ENCODE results near the gene MRPL22. TPM values are rescaled to one million over a fixed set of nuclear protein-coding genes. Genes with fewer than 3 reads are reported as not detected.
A peak's percentile ranks its signal among the peaks of the same experiment; 100 is the strongest.

MRPL22 gene
- total and polyA plus RNA-seq, 4 donors, result 26.9 to 88.0 (median 37.6) TPM

GRCh38 chr5:154944716-154945115 is 3.8 kb downstream of the MRPL22 start:
- H3K9me3 ChIP-seq (ENCODE audit: control insufficient read depth in 4 of 4, insufficient read depth in 3 of 4, low read length in 3 of 4), result no peaks in the 10 kb centered on the region
- no peaks in the 10 kb centered on the region for H3K27me3 ChIP-seq (ENCODE audit: control insufficient read depth in 3 of 3, insufficient read depth in 3 of 3, low read length in 2 of 3)
- no peak overlapping the region for H3K4me3 ChIP-seq
- no peak overlapping the region for H3K27ac ChIP-seq (ENCODE audit: low read depth in 1 of 2, low read length in 1 of 2)
- ATAC-seq (ENCODE audit: insufficient read depth, low FRiP score), result no peak
- TF ChIP-seq CTCF (IDR thresholded peaks at IDR 0.05; ENCODE audit: control extremely low read depth, extremely low read depth), result no peak
- peaks cover 0 to 5% (median 2%) of the 10 kb centered on the region in 4 donors for H3K36me3 ChIP-seq (ENCODE audit: control insufficient read depth in 4 of 4, insufficient read depth in 4 of 4, low read length in 4 of 4)
- DNase-seq, result no peak
- H3K4me1 ChIP-seq (ENCODE audit: control insufficient read depth in 5 of 5, insufficient read depth in 5 of 5, low read length in 5 of 5), result peaks cover 0 to 20% (median 5%) of the 10 kb centered on the region in 5 donors
- no peak overlapping the region for H3K9ac ChIP-seq (ENCODE audit: insufficient read depth in 1 of 2, low read length in 2 of 2)

GRCh38 chr5:154945695-154946301 is 4.9 kb downstream of the MRPL22 start:
- Histone ChIP-seq H3K4me1 (ENCODE audit: control insufficient read depth in 5 of 5, insufficient read depth in 5 of 5, low read length in 5 of 5) (peaks cover 0 to 16% (median 5%) of the 10 kb centered on the region in 5 donors), H3K9ac (ENCODE audit: insufficient read depth in 1 of 2, low read length in 2 of 2) (no peak overlapping the region), H3K4me3 (no peak overlapping the region), H3K36me3 (ENCODE audit: control insufficient read depth in 4 of 4, insufficient read depth in 4 of 4, low read length in 4 of 4) (peaks cover 0 to 10% (median 4%) of the 10 kb centered on the region in 4 donors), H3K27ac (ENCODE audit: low read depth in 1 of 2, low read length in 1 of 2) (no peak overlapping the region), H3K9me3 (ENCODE audit: control insufficient read depth in 4 of 4, insufficient read depth in 3 of 4, low read length in 3 of 4) (no peaks in the 10 kb centered on the region), H3K27me3 (ENCODE audit: control insufficient read depth in 3 of 3, insufficient read depth in 3 of 3, low read length in 2 of 3) (no peaks in the 10 kb centered on the region)
- ATAC-seq (ENCODE audit: insufficient read depth, low FRiP score) (no peak), DNase-seq (peak in 2 of 3 donors; percentile 23 to 38)
- WGBS, 2 donors, result 96 to 99% methylated on average over 2 of the region's 2 CpGs
- TF ChIP-seq CTCF (IDR thresholded peaks at IDR 0.05; ENCODE audit: control extremely low read depth, extremely low read depth), result peak; percentile 33

- H3K9ac ChIP-seq (ENCODE audit: insufficient read depth in 1 of 2, low read length in 2 of 2), result no peak overlapping the region
- 89 to 92% methylated on average over 6 of the region's 6 CpGs for WGBS, 2 donors
- no peaks in the 10 kb centered on the region for H3K9me3 ChIP-seq (ENCODE audit: control insufficient read depth in 4 of 4, insufficient read depth in 3 of 4, low read length in 3 of 4)
- H3K27ac ChIP-seq (ENCODE audit: low read depth in 1 of 2, low read length in 1 of 2), result no peak overlapping the region
- H3K36me3 ChIP-seq (ENCODE audit: control insufficient read depth in 4 of 4, insufficient read depth in 4 of 4, low read length in 4 of 4), result peaks cover 0 to 10% (median 4%) of the 10 kb centered on the region in 4 donors
- peaks cover 0 to 5% (median 2%) of the 10 kb centered on the region in 5 donors for H3K4me1 ChIP-seq (ENCODE audit: control insufficient read depth in 5 of 5, insufficient read depth in 5 of 5, low read length in 5 of 5)
- ATAC-seq (ENCODE audit: insufficient read depth, low FRiP score) (no peak), DNase-seq (no peak)
- no peak overlapping the region for H3K4me3 ChIP-seq
- TF ChIP-seq CTCF (IDR thresholded peaks at IDR 0.05; ENCODE audit: control extremely low read depth, extremely low read depth), result no peak
- no peaks in the 10 kb centered on the region for H3K27me3 ChIP-seq (ENCODE audit: control insufficient read depth in 3 of 3, insufficient read depth in 3 of 3, low read length in 2 of 3)
Observed at GRCh38 chr5:154947778-154948177, 6.9 kb downstream of the MRPL22 start.

GRCh38 chr5:154948313-154948712 is 7.4 kb downstream of the MRPL22 start:
- H3K36me3 ChIP-seq (ENCODE audit: control insufficient read depth in 4 of 4, insufficient read depth in 4 of 4, low read length in 4 of 4), result peaks cover 0 to 10% (median 4%) of the 10 kb centered on the region in 4 donors
- TF ChIP-seq CTCF (IDR thresholded peaks at IDR 0.05; ENCODE audit: control extremely low read depth, extremely low read depth), result no peak
- no peak overlapping the region for H3K27ac ChIP-seq (ENCODE audit: low read depth in 1 of 2, low read length in 1 of 2)
- no peaks in the 10 kb centered on the region for H3K27me3 ChIP-seq (ENCODE audit: control insufficient read depth in 3 of 3, insufficient read depth in 3 of 3, low read length in 2 of 3)
- DNase-seq (no peak), ATAC-seq (ENCODE audit: insufficient read depth, low FRiP score) (no peak)
- H3K4me3 ChIP-seq, result no peak overlapping the region
- H3K4me1 ChIP-seq (ENCODE audit: control insufficient read depth in 5 of 5, insufficient read depth in 5 of 5, low read length in 5 of 5), result peaks cover 0 to 5% (median 0%) of the 10 kb centered on the region in 5 donors
- no peak overlapping the region for H3K9ac ChIP-seq (ENCODE audit: insufficient read depth in 1 of 2, low read length in 2 of 2)
- 95 to 98% methylated on average over 4 of the region's 4 CpGs for WGBS, 2 donors
- no peaks in the 10 kb centered on the region for H3K9me3 ChIP-seq (ENCODE audit: control insufficient read depth in 4 of 4, insufficient read depth in 3 of 4, low read length in 3 of 4)
